NCI-H226 (cell line): ENCODE results near the gene GEN1.

Source experiments
- DNase-seq: peaks from one replicate; pipeline ENCODE4 v3.0.0-alpha.2; 2015

The GEN1 gene

GRCh38 chr2:17754773-17755425, 961 bp downstream of the GEN1 start:
- DNase-seq = no peak

GRCh38 chr2:17756668-17757067, 2.7 kb downstream of the GEN1 start:
- DNase-seq = no peak

DNA sequence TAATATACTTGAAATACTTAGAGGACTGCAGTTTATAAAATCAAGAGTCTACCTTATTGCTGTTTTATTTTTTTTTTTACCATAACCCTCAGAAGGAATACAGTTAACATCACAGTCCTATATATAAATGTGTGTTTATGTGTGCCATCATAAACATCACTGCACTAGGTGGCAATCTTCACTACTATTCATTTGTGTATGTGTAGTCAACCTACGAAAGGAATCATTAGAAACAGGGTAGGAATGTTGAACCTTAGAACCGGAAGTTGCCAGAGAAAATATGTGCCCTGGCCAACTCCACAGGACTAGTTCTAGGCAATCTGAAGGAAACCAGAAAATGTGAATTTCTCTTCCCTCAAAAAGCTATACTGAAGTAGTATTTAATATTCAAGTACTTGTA, 3.4 kb downstream of the GEN1 start:
- DNase-seq = peak; percentile 63

DNA sequence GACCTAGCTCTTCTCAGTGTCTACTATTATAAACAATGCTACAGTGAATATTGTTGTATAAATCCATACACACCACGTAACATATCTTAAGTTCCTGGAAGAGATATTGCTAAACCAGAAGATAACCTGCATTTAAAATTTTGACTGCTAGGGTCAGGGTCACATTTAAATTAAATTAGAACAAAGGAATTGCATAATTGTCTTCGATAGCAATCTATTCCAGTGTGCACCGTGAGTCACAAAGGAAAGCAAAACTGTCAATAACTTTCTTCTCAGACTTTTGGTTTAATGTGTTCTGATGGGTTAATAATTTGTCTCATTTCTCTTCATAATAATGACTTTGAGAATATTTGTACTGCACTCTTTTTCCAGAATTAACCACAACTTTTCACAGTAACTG, 4.2 kb downstream of the GEN1 start:
- DNase-seq = no peak

DNA sequence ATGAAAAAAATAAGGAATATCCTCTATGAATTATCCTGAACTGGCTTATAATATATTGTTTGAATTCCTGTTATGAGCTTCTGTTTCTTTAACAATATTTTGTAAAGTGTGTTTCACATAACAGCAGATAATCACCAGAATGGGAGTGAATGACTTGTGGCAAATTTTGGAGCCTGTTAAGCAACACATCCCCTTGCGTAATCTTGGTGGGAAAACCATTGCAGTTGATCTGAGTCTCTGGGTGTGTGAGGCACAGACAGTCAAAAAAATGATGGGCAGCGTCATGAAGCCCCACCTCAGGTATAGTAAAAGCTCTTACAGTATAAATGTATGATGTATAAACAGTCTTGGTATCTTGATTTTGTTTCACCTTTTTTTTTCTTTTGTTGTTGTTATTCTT, 5.9 kb downstream of the GEN1 start:
- no peak for DNase-seq

GRCh38 chr2:17762451-17762850, 8.5 kb downstream of the GEN1 start:
- DNase-seq = no peak

GRCh38 chr2:17763641-17764333, 9.8 kb downstream of the GEN1 start:
- no peak for DNase-seq

GRCh38 chr2:17765398-17765797, 11.5 kb downstream of the GEN1 start:
- DNase-seq = no peak

- no peak for DNase-seq
These were observed 15.0 kb downstream of the GEN1 start for GRCh38 chr2:17768894-17769293.

DNA sequence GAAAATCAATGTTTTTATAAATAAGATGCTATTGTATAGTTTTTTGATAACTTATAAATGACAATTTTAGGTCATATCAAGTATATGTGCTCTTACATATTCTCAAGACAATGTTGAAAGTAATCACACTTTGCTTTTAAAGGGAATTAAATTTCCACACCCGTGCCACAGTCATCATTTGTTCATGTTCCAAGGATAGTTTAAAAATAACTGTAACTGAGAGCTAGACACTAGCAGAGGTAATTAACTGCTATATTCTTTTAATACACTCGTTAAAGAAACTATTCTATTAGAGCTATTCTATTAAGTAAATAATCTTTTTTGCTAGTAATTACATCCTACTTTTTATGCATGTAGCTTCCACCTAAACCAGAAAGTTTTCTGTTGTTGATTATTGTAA, 18.0 kb downstream of the GEN1 start:
- DNase-seq = no peak

DNA sequence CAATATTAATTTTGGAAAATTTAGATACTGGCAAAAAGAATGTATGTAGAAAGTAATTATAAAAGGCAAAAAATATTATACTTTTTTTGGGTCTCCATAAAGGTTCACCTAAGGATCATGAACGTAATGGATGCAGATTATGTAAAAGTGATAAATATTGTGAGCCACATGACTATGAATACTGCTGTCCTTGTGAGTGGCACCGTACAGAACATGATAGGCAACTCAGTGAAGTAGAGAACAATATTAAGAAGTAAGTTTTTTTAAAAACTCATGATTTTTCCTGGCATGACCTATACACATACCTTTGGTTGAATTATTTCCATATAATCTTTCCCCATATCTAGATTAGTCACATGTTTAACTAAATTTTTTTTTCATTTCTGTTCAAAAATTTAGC, 18.6 kb downstream of the GEN1 start:
- DNase-seq = no peak

GRCh38 chr2:17780546-17780945, 26.6 kb downstream of the GEN1 start:
- DNase-seq = no peak

- no peak for DNase-seq
These were observed 27.5 kb downstream of the GEN1 start for GRCh38 chr2:17781482-17781881.

- no peak for DNase-seq
These were observed 32.8 kb downstream of the GEN1 start for GRCh38 chr2:17786727-17787126.

DNA sequence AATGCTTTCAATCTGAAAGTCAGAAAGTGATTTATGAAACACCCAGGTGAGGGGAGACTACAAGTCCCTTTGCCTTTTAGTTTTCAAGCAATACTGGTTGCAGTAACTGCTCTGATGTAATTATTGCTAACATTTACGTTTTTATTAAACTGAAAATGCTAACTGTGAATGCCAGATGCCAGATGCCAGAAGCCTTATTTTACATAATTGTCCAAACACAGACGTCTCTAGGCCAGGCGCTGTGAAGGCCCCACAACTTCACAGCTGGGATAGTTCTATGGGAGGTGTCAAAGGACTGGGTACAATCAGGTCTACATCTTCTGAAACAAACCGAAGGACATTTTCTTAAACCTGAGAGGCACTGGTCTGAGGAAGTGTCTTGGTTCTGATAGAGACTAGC, 34.8 kb downstream of the GEN1 start:
- no peak for DNase-seq

- no peak for DNase-seq
These were observed 36.6 kb downstream of the GEN1 start for GRCh38 chr2:17790536-17790935.

DNA sequence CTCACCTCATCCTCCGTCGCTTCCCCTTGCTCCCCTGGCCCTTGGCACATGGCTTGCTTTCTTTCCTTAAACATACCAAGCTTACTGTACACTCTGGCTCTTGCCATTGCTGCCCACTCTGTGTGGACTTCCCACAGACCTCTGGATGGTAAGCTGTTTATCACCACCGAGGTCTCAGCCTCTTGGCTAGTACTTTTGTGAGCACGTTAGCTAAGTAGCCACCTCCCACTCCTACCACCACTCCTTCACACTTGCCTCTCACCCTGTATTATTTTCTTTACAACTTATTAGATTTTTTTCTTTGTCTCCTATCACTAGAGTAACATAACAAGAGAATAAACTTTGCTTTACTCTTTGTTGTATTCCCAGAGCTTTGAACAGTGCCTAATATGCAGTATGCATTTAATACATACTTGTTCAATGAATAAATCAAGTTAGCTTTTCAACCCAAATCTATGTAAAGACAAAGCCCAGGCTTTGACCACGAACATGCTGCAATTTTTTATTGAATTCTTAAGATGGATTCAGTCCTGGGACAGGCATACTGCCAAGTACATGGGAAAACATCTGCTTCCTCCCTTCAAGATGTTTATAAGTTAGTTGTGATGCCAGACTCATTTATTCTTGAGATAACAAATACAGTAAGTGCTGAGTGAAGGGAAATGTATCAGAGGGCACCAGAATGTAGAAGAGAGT, 37.3 kb downstream of the GEN1 start:
- DNase-seq = no peak

DNA sequence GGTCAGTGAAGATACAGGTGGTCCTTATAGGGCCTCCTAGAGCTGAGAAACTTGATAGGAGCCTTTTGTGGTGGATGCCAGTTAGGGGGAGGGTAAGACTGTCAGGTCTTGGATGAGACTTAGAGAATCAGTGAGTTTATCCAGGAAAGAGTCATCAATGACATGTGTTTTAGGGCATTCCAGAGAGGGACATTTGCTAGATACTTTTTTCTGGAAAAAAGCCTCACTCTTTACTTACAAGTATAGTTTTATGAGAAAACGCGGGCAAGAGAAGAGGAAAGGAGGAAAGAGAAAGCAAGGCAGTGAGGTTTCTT, 37.8 kb downstream of the GEN1 start:
- DNase-seq = no peak

DNA sequence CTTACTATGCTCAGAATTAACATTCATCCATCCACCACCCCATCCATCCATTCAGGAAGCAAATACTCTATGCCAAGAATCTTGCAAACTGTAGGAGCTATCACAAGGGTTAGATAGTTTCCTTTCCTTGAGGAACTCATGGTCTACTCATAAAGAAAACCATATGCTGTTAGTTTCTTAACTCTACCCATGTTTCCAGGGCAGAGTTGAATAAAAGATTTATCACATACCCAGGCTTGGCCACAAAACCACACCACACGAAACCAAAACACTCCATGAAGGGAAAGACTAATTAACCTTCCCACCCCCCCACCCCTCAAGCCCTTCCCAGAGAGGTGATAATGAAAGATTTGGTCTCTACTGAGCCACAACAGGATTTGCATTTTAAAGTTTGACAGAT, 38.6 kb downstream of the GEN1 start:
- no peak for DNase-seq

- no peak for DNase-seq
These were observed 39.4 kb downstream of the GEN1 start for GRCh38 chr2:17793296-17793695.

DNA sequence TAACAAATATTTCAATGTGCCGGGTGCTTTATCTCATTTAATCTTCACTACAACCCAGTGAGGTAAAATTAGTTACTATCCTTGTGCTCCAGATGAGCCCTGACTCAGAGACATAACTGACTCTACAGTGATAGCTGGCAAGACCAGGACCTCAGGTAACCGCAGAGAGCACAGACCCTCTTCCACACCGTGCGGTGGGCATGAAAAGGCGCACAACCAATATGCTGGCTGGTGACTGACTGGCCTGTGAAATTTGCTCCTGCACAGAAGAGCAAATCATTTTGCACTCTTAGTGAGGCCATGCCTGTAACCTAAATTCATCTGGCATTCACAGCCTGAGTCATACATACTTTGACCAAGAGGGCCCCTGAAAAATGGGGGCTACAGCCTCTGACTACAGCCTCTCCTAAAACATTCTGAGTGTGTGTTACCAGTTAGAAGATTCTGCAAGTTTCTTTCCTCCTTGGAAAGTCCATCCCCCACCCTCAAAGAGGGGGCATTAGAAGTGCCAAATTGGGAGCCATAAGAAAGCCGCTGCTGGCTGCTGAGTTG, 39.9 kb downstream of the GEN1 start:
- no peak for DNase-seq

GRCh38 chr2:17795309-17795708, 41.4 kb downstream of the GEN1 start:
- DNase-seq = no peak

DNA sequence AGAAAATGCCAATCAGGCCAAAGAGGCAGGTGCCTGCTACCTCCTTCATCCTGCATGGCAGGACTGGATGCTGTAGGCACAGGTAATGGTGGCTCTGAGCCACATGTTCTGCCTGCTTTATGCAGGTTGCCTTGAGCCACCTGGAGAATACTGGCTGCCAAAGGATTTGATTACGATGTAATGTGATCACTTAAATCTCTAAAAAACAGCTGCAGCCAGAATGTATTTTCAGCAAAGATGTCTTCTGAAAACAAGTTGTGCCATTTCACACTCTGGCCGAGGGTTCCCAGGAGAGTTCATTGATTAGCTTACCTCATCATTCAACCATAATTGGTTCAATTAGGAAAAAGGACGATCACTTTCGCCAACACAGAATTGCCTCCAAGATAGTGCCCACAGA, 44.4 kb downstream of the GEN1 start:
- DNase-seq = no peak
